Measurements from ENCODE around the gene BABAM2.

The BABAM2 gene

DNA sequence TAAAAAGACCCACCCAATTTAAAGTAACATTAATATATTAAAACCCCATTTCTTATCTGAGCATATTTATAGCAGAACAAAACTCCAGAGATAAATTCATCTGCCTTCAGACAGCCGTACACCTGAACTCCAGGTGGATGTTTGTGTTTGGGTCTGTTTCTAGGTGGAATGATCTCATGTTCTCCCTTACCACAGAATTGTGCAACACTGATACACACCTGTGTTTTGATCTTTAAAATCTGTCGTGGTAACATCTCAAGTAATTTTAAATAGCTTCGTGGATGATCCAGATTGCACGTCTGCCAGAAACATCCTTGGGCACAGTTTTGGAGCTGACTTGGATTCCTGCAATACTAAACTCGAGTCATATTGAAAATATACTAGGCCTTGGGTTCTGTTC is 294.6 kb downstream of the BABAM2 start:
- no peak for DNase-seq
- H2AFZ ChIP-seq (ENCODE audit: low read length): no peak overlapping the region
- no peaks in the 10 kb centered on the region for H3K27me3 ChIP-seq (replicated peaks; ENCODE audit: insufficient read depth, low read length)
- H3K9me3 ChIP-seq (replicated peaks; ENCODE audit: insufficient read depth, low read length): no peaks in the 10 kb centered on the region
- TF ChIP-seq, protein P1, sequence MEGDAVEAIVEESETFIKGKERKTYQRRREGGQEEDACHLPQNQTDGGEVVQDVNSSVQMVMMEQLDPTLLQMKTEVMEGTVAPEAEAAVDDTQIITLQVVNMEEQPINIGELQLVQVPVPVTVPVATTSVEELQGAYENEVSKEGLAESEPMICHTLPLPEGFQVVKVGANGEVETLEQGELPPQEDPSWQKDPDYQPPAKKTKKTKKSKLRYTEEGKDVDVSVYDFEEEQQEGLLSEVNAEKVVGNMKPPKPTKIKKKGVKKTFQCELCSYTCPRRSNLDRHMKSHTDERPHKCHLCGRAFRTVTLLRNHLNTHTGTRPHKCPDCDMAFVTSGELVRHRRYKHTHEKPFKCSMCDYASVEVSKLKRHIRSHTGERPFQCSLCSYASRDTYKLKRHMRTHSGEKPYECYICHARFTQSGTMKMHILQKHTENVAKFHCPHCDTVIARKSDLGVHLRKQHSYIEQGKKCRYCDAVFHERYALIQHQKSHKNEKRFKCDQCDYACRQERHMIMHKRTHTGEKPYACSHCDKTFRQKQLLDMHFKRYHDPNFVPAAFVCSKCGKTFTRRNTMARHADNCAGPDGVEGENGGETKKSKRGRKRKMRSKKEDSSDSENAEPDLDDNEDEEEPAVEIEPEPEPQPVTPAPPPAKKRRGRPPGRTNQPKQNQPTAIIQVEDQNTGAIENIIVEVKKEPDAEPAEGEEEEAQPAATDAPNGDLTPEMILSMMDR (IDR thresholded peaks at IDR 0.05; ENCODE audit: low read length): no peak
- TF ChIP-seq EZH2phosphoT487 (IDR thresholded peaks at IDR 0.05; ENCODE audit: low read length) (no peak), EZH2 (optimal IDR thresholded peaks at IDR 0.05; ENCODE audit: low read depth, low read length) (no peak)
- H3K4me1 ChIP-seq (ENCODE audit: low read length): no peaks in the 10 kb centered on the region
- H3F3A ChIP-seq (ENCODE audit: insufficient read depth, low read length): no peaks in the 10 kb centered on the region
- H3K79me2 ChIP-seq (ENCODE audit: low read length): no peaks in the 10 kb centered on the region
- H3K27ac ChIP-seq (ENCODE audit: low read length): no peak overlapping the region
- no peaks in the 10 kb centered on the region for H3K9me2 ChIP-seq (replicated peaks; ENCODE audit: insufficient read depth, low read length)
- no peaks in the 10 kb centered on the region for H3K36me3 ChIP-seq (replicated peaks; ENCODE audit: insufficient read depth, low read length)
- H3K4me3 ChIP-seq (ENCODE audit: low read length): no peak overlapping the region
- no peak overlapping the region for H3K4me2 ChIP-seq (ENCODE audit: low read depth, low read length)
- no peaks in the 10 kb centered on the region for H4K20me1 ChIP-seq (ENCODE audit: insufficient read depth, low read length)
- H3K9ac ChIP-seq (ENCODE audit: low read length): no peak overlapping the region

- no peaks in the 10 kb centered on the region for H3K4me1 ChIP-seq (ENCODE audit: low read length)
- no peaks in the 10 kb centered on the region for H3K9me3 ChIP-seq (replicated peaks; ENCODE audit: insufficient read depth, low read length)
- H3K9ac ChIP-seq (ENCODE audit: low read length): no peak overlapping the region
- no peaks in the 10 kb centered on the region for H3K79me2 ChIP-seq (ENCODE audit: low read length)
- no peak overlapping the region for H3K27ac ChIP-seq (ENCODE audit: low read length)
- no peaks in the 10 kb centered on the region for H3F3A ChIP-seq (ENCODE audit: insufficient read depth, low read length)
- H3K9me2 ChIP-seq (replicated peaks; ENCODE audit: insufficient read depth, low read length): no peaks in the 10 kb centered on the region
- TF ChIP-seq EZH2phosphoT487 (IDR thresholded peaks at IDR 0.05; ENCODE audit: low read length) (no peak), EZH2 (optimal IDR thresholded peaks at IDR 0.05; ENCODE audit: low read depth, low read length) (no peak)
- TF ChIP-seq, protein P1 (IDR thresholded peaks at IDR 0.05; ENCODE audit: low read length): no peak
- no peak overlapping the region for H3K4me3 ChIP-seq (ENCODE audit: low read length)
- no peaks in the 10 kb centered on the region for H3K36me3 ChIP-seq (replicated peaks; ENCODE audit: insufficient read depth, low read length)
- no peaks in the 10 kb centered on the region for H4K20me1 ChIP-seq (ENCODE audit: insufficient read depth, low read length)
- no peak for DNase-seq
- H3K4me2 ChIP-seq (ENCODE audit: low read depth, low read length): no peak overlapping the region
- H2AFZ ChIP-seq (ENCODE audit: low read length): no peak overlapping the region
- H3K27me3 ChIP-seq (replicated peaks; ENCODE audit: insufficient read depth, low read length): no peaks in the 10 kb centered on the region
These were observed 295.4 kb downstream of the BABAM2 start for GRCh38 chr2:28185891-28186290.

- no peak overlapping the region for H2AFZ ChIP-seq (ENCODE audit: low read length)
- no peak for TF ChIP-seq EZH2 (optimal IDR thresholded peaks at IDR 0.05; ENCODE audit: low read depth, low read length)
- no peak for TF ChIP-seq EZH2phosphoT487 (IDR thresholded peaks at IDR 0.05; ENCODE audit: low read length)
- H3K27me3 ChIP-seq (replicated peaks; ENCODE audit: insufficient read depth, low read length): no peaks in the 10 kb centered on the region
- no peaks in the 10 kb centered on the region for H3K9me2 ChIP-seq (replicated peaks; ENCODE audit: insufficient read depth, low read length)
- no peak overlapping the region for H3K27ac ChIP-seq (ENCODE audit: low read length)
- no peak overlapping the region for H3K9ac ChIP-seq (ENCODE audit: low read length)
- DNase-seq: no peak
- no peaks in the 10 kb centered on the region for H3K9me3 ChIP-seq (replicated peaks; ENCODE audit: insufficient read depth, low read length)
- no peaks in the 10 kb centered on the region for H3K4me1 ChIP-seq (ENCODE audit: low read length)
- no peaks in the 10 kb centered on the region for H3K36me3 ChIP-seq (replicated peaks; ENCODE audit: insufficient read depth, low read length)
- no peak overlapping the region for H3K4me2 ChIP-seq (ENCODE audit: low read depth, low read length)
- no peaks in the 10 kb centered on the region for H3K79me2 ChIP-seq (ENCODE audit: low read length)
- H4K20me1 ChIP-seq (ENCODE audit: insufficient read depth, low read length): no peaks in the 10 kb centered on the region
- H3K4me3 ChIP-seq (ENCODE audit: low read length): no peak overlapping the region
- H3F3A ChIP-seq (ENCODE audit: insufficient read depth, low read length): no peaks in the 10 kb centered on the region
These were observed 296.7 kb downstream of the BABAM2 start for GRCh38 chr2:28187186-28187585.

DNA sequence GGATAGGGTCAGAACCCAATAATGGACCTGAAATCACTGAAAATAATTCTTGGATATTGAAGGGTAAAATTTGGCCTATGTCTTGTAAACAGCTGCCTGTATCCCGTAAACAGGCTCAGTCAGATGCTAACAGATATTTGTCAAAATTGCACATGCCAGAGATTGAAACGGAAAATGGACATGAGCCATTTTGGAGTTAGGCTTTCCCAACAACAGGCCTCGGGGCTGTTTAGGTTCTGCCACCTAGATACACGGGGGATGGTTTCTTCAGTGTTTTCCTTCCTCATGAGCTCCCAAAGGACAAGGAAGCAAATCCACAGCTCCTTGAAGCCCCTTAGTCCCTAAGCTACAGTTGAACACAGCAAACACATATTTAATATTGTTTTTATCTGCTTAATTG is 297.9 kb downstream of the BABAM2 start:
- no peaks in the 10 kb centered on the region for H3K4me1 ChIP-seq (ENCODE audit: low read length)
- H3K9ac ChIP-seq (ENCODE audit: low read length): no peak overlapping the region
- no peaks in the 10 kb centered on the region for H3K9me3 ChIP-seq (replicated peaks; ENCODE audit: insufficient read depth, low read length)

More for the DNA sequence above, 297.9 kb downstream of the BABAM2 start:
- H3K4me3 ChIP-seq (ENCODE audit: low read length): no peak overlapping the region
- H3K36me3 ChIP-seq (replicated peaks; ENCODE audit: insufficient read depth, low read length): no peaks in the 10 kb centered on the region
- no peak overlapping the region for H3K27ac ChIP-seq (ENCODE audit: low read length)
- H2AFZ ChIP-seq (ENCODE audit: low read length): no peak overlapping the region
- no peaks in the 10 kb centered on the region for H3K79me2 ChIP-seq (ENCODE audit: low read length)
- no peak overlapping the region for H3K4me2 ChIP-seq (ENCODE audit: low read depth, low read length)
- no peaks in the 10 kb centered on the region for H4K20me1 ChIP-seq (ENCODE audit: insufficient read depth, low read length)
- no peaks in the 10 kb centered on the region for H3F3A ChIP-seq (ENCODE audit: insufficient read depth, low read length)
- no peaks in the 10 kb centered on the region for H3K27me3 ChIP-seq (replicated peaks; ENCODE audit: insufficient read depth, low read length)
- no peaks in the 10 kb centered on the region for H3K9me2 ChIP-seq (replicated peaks; ENCODE audit: insufficient read depth, low read length)
- no peak for DNase-seq
- TF ChIP-seq EZH2 (optimal IDR thresholded peaks at IDR 0.05; ENCODE audit: low read depth, low read length) (no peak), EZH2phosphoT487 (IDR thresholded peaks at IDR 0.05; ENCODE audit: low read length) (no peak)
- TF ChIP-seq, protein P1 (IDR thresholded peaks at IDR 0.05; ENCODE audit: low read length): no peak
